Nephron progenitor cell (in vitro differentiated cells): Measurements from ENCODE around the gene HES4.
A peak's percentile ranks its signal among the peaks of the same experiment; 100 is the strongest.
"Not testable (repeated sequence)": the region's sequence is repeated elsewhere in the genome, so short reads cannot be mapped to it uniquely, and the experiment has no call there.

ENCODE experiments used
- DNase-seq: peaks from one replicate; pipeline ENCODE4 v3.0.0; 2021
- H3K27ac Mint-ChIP-seq: 2 replicates; pipeline ENCODE4 v1.8.0; 2021; ENCODE audit warnings: mild to moderate bottlenecking, moderate library complexity, mixed read lengths
- H3K27me3 Mint-ChIP-seq: 2 replicates; pipeline ENCODE4 v1.8.0; 2021; ENCODE audit warnings: mild to moderate bottlenecking, low read depth, mixed read lengths; ENCODE audit not compliant: poor library complexity
- H3K36me3 Mint-ChIP-seq: 2 replicates; pipeline ENCODE4 v1.8.0; 2021; ENCODE audit warnings: low read depth, mixed read lengths
- H3K4me1 Mint-ChIP-seq: 2 replicates; pipeline ENCODE4 v1.8.0; 2021; ENCODE audit warnings: mixed read lengths
- H3K4me3 Mint-ChIP-seq: 2 replicates; pipeline ENCODE4 v1.8.0; 2021; ENCODE audit warnings: mild to moderate bottlenecking, moderate library complexity, mixed read lengths
- H3K9me3 Mint-ChIP-seq: 2 replicates; pipeline ENCODE4 v1.8.0; 2021; ENCODE audit warnings: mild to moderate bottlenecking, moderate library complexity, mixed read lengths
- TF ChIP-seq, protein P1 (sequence below): fragments of 200-600 bp; sonication (generic); IDR thresholded peaks from 2 replicates; pipeline ENCODE4 v1.5.0; 2021; ENCODE audit warnings: antibody characterized with exemption

The HES4 gene

DNA sequence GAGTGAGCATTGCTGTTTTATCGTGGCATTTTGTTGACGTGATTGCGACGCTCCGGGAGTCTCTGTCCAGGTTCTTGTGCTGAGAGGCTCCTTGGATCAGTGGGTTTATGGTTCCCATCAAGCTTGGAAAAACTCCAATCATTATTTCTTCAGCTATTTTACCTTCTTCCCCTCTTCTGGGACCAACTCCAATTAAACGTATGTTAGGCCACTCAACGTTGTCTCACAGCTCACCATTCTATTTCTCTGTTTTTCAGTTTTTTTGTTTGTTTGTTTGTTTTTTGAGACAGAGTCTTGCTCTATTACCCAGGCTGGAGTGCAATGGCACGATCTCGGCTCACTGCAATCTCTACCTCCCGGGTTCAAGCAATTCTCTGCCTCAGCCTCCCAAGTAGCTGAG is 8.0 kb downstream of the HES4 start:
- Mint-ChIP-seq H3K4me1 (peaks cover 7% of the 10 kb centered on the region), H3K4me3 (no peak overlapping the region), H3K27ac (no peak overlapping the region), H3K27me3 (peaks cover 64% of the 10 kb centered on the region), H3K36me3 (peaks cover 29% of the 10 kb centered on the region), H3K9me3 (peaks cover 63% of the 10 kb centered on the region)
- no peak for DNase-seq
- TF ChIP-seq, protein P1, sequence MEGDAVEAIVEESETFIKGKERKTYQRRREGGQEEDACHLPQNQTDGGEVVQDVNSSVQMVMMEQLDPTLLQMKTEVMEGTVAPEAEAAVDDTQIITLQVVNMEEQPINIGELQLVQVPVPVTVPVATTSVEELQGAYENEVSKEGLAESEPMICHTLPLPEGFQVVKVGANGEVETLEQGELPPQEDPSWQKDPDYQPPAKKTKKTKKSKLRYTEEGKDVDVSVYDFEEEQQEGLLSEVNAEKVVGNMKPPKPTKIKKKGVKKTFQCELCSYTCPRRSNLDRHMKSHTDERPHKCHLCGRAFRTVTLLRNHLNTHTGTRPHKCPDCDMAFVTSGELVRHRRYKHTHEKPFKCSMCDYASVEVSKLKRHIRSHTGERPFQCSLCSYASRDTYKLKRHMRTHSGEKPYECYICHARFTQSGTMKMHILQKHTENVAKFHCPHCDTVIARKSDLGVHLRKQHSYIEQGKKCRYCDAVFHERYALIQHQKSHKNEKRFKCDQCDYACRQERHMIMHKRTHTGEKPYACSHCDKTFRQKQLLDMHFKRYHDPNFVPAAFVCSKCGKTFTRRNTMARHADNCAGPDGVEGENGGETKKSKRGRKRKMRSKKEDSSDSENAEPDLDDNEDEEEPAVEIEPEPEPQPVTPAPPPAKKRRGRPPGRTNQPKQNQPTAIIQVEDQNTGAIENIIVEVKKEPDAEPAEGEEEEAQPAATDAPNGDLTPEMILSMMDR, result no peak

DNA sequence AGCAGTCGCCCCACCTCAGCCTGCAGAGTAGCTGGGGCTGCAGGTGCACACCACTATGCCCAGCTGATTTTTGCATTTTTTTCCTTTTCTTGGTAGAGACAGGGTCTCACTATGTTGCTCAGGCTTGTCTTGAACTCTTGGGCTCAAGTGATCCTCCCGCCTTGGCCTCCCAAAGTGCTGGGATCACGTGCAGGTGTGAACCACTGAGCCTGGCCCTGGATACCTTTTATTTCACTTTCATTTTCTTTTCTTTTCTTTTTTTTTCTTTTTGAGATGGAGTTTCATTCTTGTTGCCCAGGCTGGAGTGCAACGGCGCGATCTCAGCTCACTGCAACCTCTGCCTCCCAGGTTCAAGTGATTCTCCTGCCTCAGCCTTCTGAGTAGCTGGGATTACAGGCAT is 8.6 kb downstream of the HES4 start:
- peaks cover 29% of the 10 kb centered on the region for H3K36me3 Mint-ChIP-seq
- not testable (repeated sequence) for H3K4me3 Mint-ChIP-seq, H3K27ac Mint-ChIP-seq, H3K4me1 Mint-ChIP-seq, DNase-seq
- H3K9me3 Mint-ChIP-seq, result peaks cover 63% of the 10 kb centered on the region
- H3K27me3 Mint-ChIP-seq, result peaks cover 66% of the 10 kb centered on the region

DNA sequence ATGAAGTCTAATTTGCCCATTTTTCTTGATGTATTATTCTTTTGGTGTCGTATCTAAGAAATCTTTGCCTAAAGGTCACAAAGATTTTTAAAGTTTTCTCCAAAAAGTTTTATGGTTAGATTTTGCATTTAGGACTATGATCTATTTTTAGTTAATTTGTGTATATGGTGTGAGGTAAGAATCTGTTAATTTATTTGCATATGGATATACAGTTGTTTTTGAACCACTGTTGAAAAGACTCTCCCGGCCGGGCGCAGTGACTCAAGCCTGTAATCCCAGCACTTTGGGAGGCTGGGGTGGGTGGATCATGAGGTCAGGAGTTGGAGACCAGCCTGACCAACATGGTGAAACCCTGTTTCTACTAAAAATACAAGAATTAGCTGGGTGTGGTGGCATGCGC is 11.8 kb downstream of the HES4 start:
- not testable (repeated sequence) for H3K27ac Mint-ChIP-seq, DNase-seq, H3K4me1 Mint-ChIP-seq, H3K4me3 Mint-ChIP-seq
- Mint-ChIP-seq H3K36me3 (peaks cover 28% of the 10 kb centered on the region), H3K9me3 (peaks cover 55% of the 10 kb centered on the region), H3K27me3 (peaks cover 82% of the 10 kb centered on the region)

DNA sequence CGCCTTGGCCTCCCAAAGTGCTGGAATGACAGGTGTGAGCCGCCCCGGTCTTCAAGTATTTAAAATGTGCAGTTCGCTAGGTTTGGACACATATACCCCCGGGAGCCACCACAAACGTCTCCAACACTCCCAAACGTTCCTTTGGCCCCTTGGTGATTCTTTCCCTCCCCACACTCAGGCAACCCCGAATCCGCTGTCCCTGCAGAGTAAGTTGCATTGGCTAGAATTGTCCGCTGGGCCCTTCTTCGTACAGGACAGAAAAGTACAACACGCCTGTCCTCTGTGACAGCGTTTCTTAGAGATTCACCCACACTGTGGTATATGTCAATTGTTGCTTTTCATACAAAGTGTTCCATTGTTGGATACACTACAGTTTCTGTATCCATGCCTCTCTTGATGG is 14.8 kb downstream of the HES4 start:
- DNase-seq, result no peak
- Mint-ChIP-seq H3K4me1 (peaks cover 5% of the 10 kb centered on the region), H3K9me3 (peaks cover 27% of the 10 kb centered on the region), H3K4me3 (no peak overlapping the region), H3K27ac (no peak overlapping the region), H3K27me3 (peaks cover 77% of the 10 kb centered on the region), H3K36me3 (peaks cover 14% of the 10 kb centered on the region)
- TF ChIP-seq, protein P1, result no peak

GRCh38 chr1:984476-984814 is 15.5 kb downstream of the HES4 start:
- H3K27me3 Mint-ChIP-seq, result peaks cover 70% of the 10 kb centered on the region
- peaks cover 5% of the 10 kb centered on the region for H3K4me1 Mint-ChIP-seq
- H3K9me3 Mint-ChIP-seq, result peaks cover 20% of the 10 kb centered on the region
- no peak for DNase-seq
- H3K4me3 Mint-ChIP-seq, result no peak overlapping the region
- no peak overlapping the region for H3K27ac Mint-ChIP-seq
- peaks cover 14% of the 10 kb centered on the region for H3K36me3 Mint-ChIP-seq
- TF ChIP-seq, protein P1, result peak; percentile 39

DNA sequence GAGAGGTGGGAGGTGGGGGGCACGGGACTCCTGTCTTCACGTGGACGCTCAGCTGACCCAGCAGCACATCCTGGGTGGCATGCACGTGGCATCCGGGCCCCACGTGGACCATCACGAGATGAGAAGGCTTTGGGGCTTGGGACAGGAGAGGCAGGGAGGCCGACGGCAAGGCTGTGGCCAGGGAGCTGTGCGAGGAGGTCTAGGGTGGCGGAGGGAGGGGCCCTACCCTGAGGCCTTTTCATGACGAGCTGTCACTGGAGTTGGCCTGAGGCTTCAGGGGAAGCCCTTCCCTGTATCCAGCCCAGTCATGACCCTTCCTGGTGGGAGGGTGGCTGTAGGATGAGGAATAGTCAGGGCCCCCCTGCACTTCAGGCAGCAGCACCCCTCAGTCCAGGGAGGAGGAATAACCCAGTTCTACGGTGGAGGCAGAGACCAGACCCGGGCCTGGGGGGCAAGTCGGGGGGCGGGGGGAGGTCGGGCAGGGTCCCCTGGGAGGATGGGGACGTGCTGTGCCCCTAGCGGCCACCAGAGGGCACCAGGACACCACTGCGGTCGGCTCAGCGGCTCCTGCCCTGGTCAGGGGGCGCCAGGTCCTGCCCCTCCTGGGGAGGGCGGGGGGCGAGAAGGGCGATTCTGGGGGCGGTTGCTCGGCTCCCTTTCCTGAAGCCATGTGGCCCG is 16.0 kb downstream of the HES4 start:
- peak; percentile 83 for DNase-seq
- no peak overlapping the region for H3K27ac Mint-ChIP-seq
- H3K9me3 Mint-ChIP-seq, result peaks cover 15% of the 10 kb centered on the region
- peaks cover 10% of the 10 kb centered on the region for H3K36me3 Mint-ChIP-seq
- peaks cover 67% of the 10 kb centered on the region for H3K27me3 Mint-ChIP-seq
- TF ChIP-seq, protein P1, result peak; percentile 89
- peaks cover 5% of the 10 kb centered on the region for H3K4me1 Mint-ChIP-seq
- no peak overlapping the region for H3K4me3 Mint-ChIP-seq

- DNase-seq, result no peak
- peaks cover 61% of the 10 kb centered on the region for H3K27me3 Mint-ChIP-seq
- peaks cover 9% of the 10 kb centered on the region for H3K4me1 Mint-ChIP-seq
- peaks cover 10% of the 10 kb centered on the region for H3K9me3 Mint-ChIP-seq
- H3K4me3 Mint-ChIP-seq, result no peak overlapping the region
- TF ChIP-seq, protein P1, result no peak
- H3K36me3 Mint-ChIP-seq, result peaks cover 6% of the 10 kb centered on the region
- H3K27ac Mint-ChIP-seq, result no peak overlapping the region
Measured at GRCh38 chr1:982765-983436, 17.0 kb downstream of the HES4 start.
